CD4-positive, alpha-beta memory T cell (primary cell): ENCODE measurements around the gene GOLGA6D. TPM values are rescaled to one million over a fixed set of nuclear protein-coding genes. Genes with fewer than 3 reads are reported as not detected.
A peak's percentile ranks its signal among the peaks of the same experiment; 100 is the strongest.
"Not testable (repeated sequence)": the region's sequence is repeated elsewhere in the genome, so short reads cannot be mapped to it uniquely, and the experiment has no call there.

ENCODE experiments used
- CTCF ChIA-PET: fragments of 350-600 bp; sonication (Branson Sonifier 250); formaldehyde crosslinking; loops from one replicate; lab custom pipeline; 2021; ENCODE audit warnings: inconsistent platforms; ENCODE audit not compliant: partially characterized antibody; lab: Charles Lee
- POLR2A ChIA-PET: fragments of 350-600 bp; sonication (Branson Sonifier 250); formaldehyde crosslinking; loops from one replicate; lab custom pipeline; 2021; ENCODE audit not compliant: partially characterized antibody; lab: Charles Lee
- DNase-seq, 5 donors: peaks; one replicate each; pipeline versions ENCODE4 v3.0.0 to v3.0.0-alpha.2; 2020 to 2022; ENCODE audit warnings: mixed read lengths in 1 of 5
- H3K27ac ChIP-seq: one replicate; pipeline ENCODE4 v1.7.0; 2013; ENCODE audit warnings: low read depth, low read length
- H3K27me3 ChIP-seq: 2 replicates; pipeline ENCODE4 v1.7.0; 2013; ENCODE audit warnings: mild to moderate bottlenecking, low read length, moderate library complexity; ENCODE audit not compliant: insufficient read depth
- H3K36me3 ChIP-seq: 2 replicates; pipeline ENCODE4 v1.7.0; 2013; ENCODE audit warnings: mild to moderate bottlenecking, low read length, moderate library complexity; ENCODE audit not compliant: insufficient read depth
- H3K4me1 ChIP-seq: 2 replicates; pipeline ENCODE4 v1.7.0; 2013; ENCODE audit warnings: mild to moderate bottlenecking, low read length, moderate library complexity; ENCODE audit not compliant: insufficient read depth
- H3K4me3 ChIP-seq, 2 donors: one replicate each; pipeline ENCODE4 v1.7.0; 2013; ENCODE audit warnings: low read length in 2 of 2, mild to moderate bottlenecking in 1 of 2
- H3K9me3 ChIP-seq, 2 donors: one replicate each; pipeline ENCODE4 v1.7.0; 2013; ENCODE audit warnings: low read length in 2 of 2, control low read depth in 1 of 2; ENCODE audit not compliant: control insufficient read depth in 1 of 2
- H3K27ac Mint-ChIP-seq, 7 donors: one replicate each; pipeline ENCODE4 v1.8.0; 2020 to 2021; ENCODE audit warnings: mixed read lengths in 7 of 7, mild to moderate bottlenecking in 6 of 7, inconsistent platforms in 3 of 7, moderate library complexity in 3 of 7
- H3K27me3 Mint-ChIP-seq, 2 donors: one replicate each; pipeline ENCODE4 v1.8.0; 2020 to 2021; ENCODE audit warnings: mixed read lengths in 2 of 2
- H3K36me3 Mint-ChIP-seq, 2 donors: one replicate each; pipeline ENCODE4 v1.8.0; 2020 to 2021; ENCODE audit warnings: mixed read lengths in 2 of 2, inconsistent platforms in 1 of 2, mild to moderate bottlenecking in 1 of 2
- H3K4me1 Mint-ChIP-seq, 4 donors: one replicate each; pipeline ENCODE4 v1.8.0; 2020 to 2021; ENCODE audit warnings: mixed read lengths in 4 of 4, mild to moderate bottlenecking in 1 of 4
- H3K4me3 Mint-ChIP-seq, 8 donors: one replicate each; pipeline ENCODE4 v1.8.0; 2020 to 2021; ENCODE audit warnings: mixed read lengths in 8 of 8, mild to moderate bottlenecking in 7 of 8, moderate library complexity in 6 of 8, inconsistent platforms in 3 of 8
- H3K9me3 Mint-ChIP-seq, 8 donors: one replicate each; pipeline ENCODE4 v1.8.0; 2020 to 2021; ENCODE audit warnings: mixed read lengths in 8 of 8, mild to moderate bottlenecking in 5 of 8, inconsistent platforms in 3 of 8, moderate library complexity in 1 of 8
- intact Hi-C: fragments of 100-400 bp; cut with micrococcal nuclease; formaldehyde crosslinking; loops from one replicate; pipeline ENCODE4 v1.15.1; 2023
- polyA plus RNA-seq, 2 donors: library from polyadenylated mRNA; unstranded; fragments of 300-500 nt; fragmentation: Illumina TruSeq; gene quantifications; one replicate each; pipeline ENCODE4 v1.2.3, GENCODE V29; 2021
- total RNA-seq, 2 experiments: library from RNA; stranded (reverse); gene quantifications; one replicate each; pipeline ENCODE4 v1.2.3, GENCODE V29; 2021

The GOLGA6D gene
- total and polyA plus RNA-seq, 4 experiments from 2014 or later, result not detected

- CTCF ChIA-PET, result no interaction called here
- no peaks in the 10 kb centered on the region for H3K27me3 Mint-ChIP-seq
These were observed 43.3 kb downstream of the GOLGA6D start for GRCh38 chr15:75325922-75326321.

GRCh38 chr15:75327005-75327404 lies 44.4 kb downstream of the GOLGA6D start:
- Mint-ChIP-seq H3K36me3 (no peaks in the 10 kb centered on the region), H3K27ac (no peak overlapping the region), H3K27me3 (no peaks in the 10 kb centered on the region), H3K4me3 (no peak overlapping the region), H3K9me3 (no peaks in the 10 kb centered on the region), H3K4me1 (no peaks in the 10 kb centered on the region)
- H3K4me3 ChIP-seq, result no peak overlapping the region
- no peaks in the 10 kb centered on the region for H3K36me3 ChIP-seq
- intact Hi-C loops, result no loop called here
- H3K4me1 ChIP-seq, result no peaks in the 10 kb centered on the region
- ChIA-PET POLR2A (no interaction called here), CTCF (no interaction called here)
- no peak overlapping the region for H3K27ac ChIP-seq
- H3K9me3 ChIP-seq, result no peaks in the 10 kb centered on the region
- H3K27me3 ChIP-seq, result no peaks in the 10 kb centered on the region
- no peak for DNase-seq

More at GRCh38 chr15:75325922-75326321, 43.3 kb downstream of the GOLGA6D start:
- DNase-seq, result no peak
- H3K36me3 Mint-ChIP-seq, result no peaks in the 10 kb centered on the region
- no peaks in the 10 kb centered on the region for H3K9me3 Mint-ChIP-seq
- H3K4me1 ChIP-seq, result no peaks in the 10 kb centered on the region
- intact Hi-C loops, result no loop called here
- no peaks in the 10 kb centered on the region for H3K27me3 ChIP-seq
- no peak overlapping the region for H3K4me3 ChIP-seq
- no peaks in the 10 kb centered on the region for H3K4me1 Mint-ChIP-seq
- H3K4me3 Mint-ChIP-seq, result no peak overlapping the region
- POLR2A ChIA-PET, result no interaction called here
- H3K9me3 ChIP-seq, result no peaks in the 10 kb centered on the region
- H3K36me3 ChIP-seq, result no peaks in the 10 kb centered on the region
- H3K27ac ChIP-seq, result no peak overlapping the region
- H3K27ac Mint-ChIP-seq, result no peak overlapping the region

GRCh38 chr15:75327491-75327890 lies 44.9 kb downstream of the GOLGA6D start:
- Histone ChIP-seq H3K9me3 (no peaks in the 10 kb centered on the region), H3K27ac (no peak overlapping the region), H3K4me1 (no peaks in the 10 kb centered on the region), H3K27me3 (no peaks in the 10 kb centered on the region), H3K4me3 (no peak overlapping the region), H3K36me3 (no peaks in the 10 kb centered on the region)
- no peaks in the 10 kb centered on the region for H3K9me3 Mint-ChIP-seq
- ChIA-PET POLR2A (no interaction called here), CTCF (no interaction called here)
- intact Hi-C loops, result no loop called here
- no peaks in the 10 kb centered on the region for H3K27me3 Mint-ChIP-seq
- no peak overlapping the region for H3K27ac Mint-ChIP-seq
- no peak overlapping the region for H3K4me3 Mint-ChIP-seq
- DNase-seq, result no peak
- no peaks in the 10 kb centered on the region for H3K4me1 Mint-ChIP-seq
- no peaks in the 10 kb centered on the region for H3K36me3 Mint-ChIP-seq

GRCh38 chr15:75328493-75329314 lies 46.1 kb downstream of the GOLGA6D start:
- Histone ChIP-seq H3K4me3 (no peak overlapping the region), H3K4me1 (no peaks in the 10 kb centered on the region), H3K9me3 (no peaks in the 10 kb centered on the region), H3K36me3 (no peaks in the 10 kb centered on the region), H3K27ac (no peak overlapping the region), H3K27me3 (no peaks in the 10 kb centered on the region)
- no peaks in the 10 kb centered on the region for H3K36me3 Mint-ChIP-seq
- H3K9me3 Mint-ChIP-seq, result no peaks in the 10 kb centered on the region
- intact Hi-C loops, result no loop called here
- no peak overlapping the region for H3K4me3 Mint-ChIP-seq
- H3K27ac Mint-ChIP-seq, result no peak overlapping the region
- CTCF ChIA-PET, result no interaction called here
- H3K27me3 Mint-ChIP-seq, result no peaks in the 10 kb centered on the region
- no peaks in the 10 kb centered on the region for H3K4me1 Mint-ChIP-seq
- no peak for DNase-seq
- POLR2A ChIA-PET, result no interaction called here

- no peaks in the 10 kb centered on the region for H3K9me3 Mint-ChIP-seq
- Histone ChIP-seq H3K9me3 (no peaks in the 10 kb centered on the region), H3K36me3 (no peaks in the 10 kb centered on the region), H3K4me3 (no peak overlapping the region), H3K4me1 (no peaks in the 10 kb centered on the region), H3K27me3 (no peaks in the 10 kb centered on the region), H3K27ac (no peak overlapping the region)
- H3K4me3 Mint-ChIP-seq, result no peak overlapping the region
- no peak overlapping the region for H3K27ac Mint-ChIP-seq
- H3K4me1 Mint-ChIP-seq, result no peaks in the 10 kb centered on the region
- CTCF ChIA-PET, result no interaction called here
- H3K36me3 Mint-ChIP-seq, result no peaks in the 10 kb centered on the region
- H3K27me3 Mint-ChIP-seq, result no peaks in the 10 kb centered on the region
- DNase-seq, result no peak
- intact Hi-C loops, result no loop called here
- POLR2A ChIA-PET, result no interaction called here
These were observed 46.9 kb downstream of the GOLGA6D start for GRCh38 chr15:75329571-75329970.

GRCh38 chr15:75332093-75332492 lies 49.5 kb downstream of the GOLGA6D start:
- CTCF ChIA-PET, H3K27ac ChIP-seq, H3K27me3 Mint-ChIP-seq, H3K4me3 Mint-ChIP-seq, H3K9me3 ChIP-seq, H3K27ac Mint-ChIP-seq, POLR2A ChIA-PET, DNase-seq, H3K9me3 Mint-ChIP-seq, H3K36me3 Mint-ChIP-seq, H3K36me3 ChIP-seq, intact Hi-C loops, H3K27me3 ChIP-seq, H3K4me3 ChIP-seq: not testable (repeated sequence)
- H3K4me1 ChIP-seq, result peaks cover 15% of the 10 kb centered on the region
- peaks cover 9 to 21% (median 16%) of the 10 kb centered on the region in 4 donors for H3K4me1 Mint-ChIP-seq

GRCh38 chr15:75333654-75334419 lies 51.2 kb downstream of the GOLGA6D start:
- H3K36me3 Mint-ChIP-seq, H3K27ac Mint-ChIP-seq, H3K27me3 ChIP-seq, H3K9me3 Mint-ChIP-seq, H3K4me3 ChIP-seq, H3K9me3 ChIP-seq, intact Hi-C loops, H3K27me3 Mint-ChIP-seq, H3K36me3 ChIP-seq, H3K27ac ChIP-seq, DNase-seq: not testable (repeated sequence)
- Mint-ChIP-seq H3K4me1 (peaks cover 9 to 26% (median 18%) of the 10 kb centered on the region in 4 donors), H3K4me3 (peak overlapping the region in 1 of 8 donors; percentile 17)
- POLR2A ChIA-PET, result interaction anchor here (1.4 to 3.4 kb wide), 2 partner anchors 17 to 34 kb away, joined by 4 to 21 read pairs; partner anchors contain the start of gene MAN2C1
- peaks cover 15% of the 10 kb centered on the region for H3K4me1 ChIP-seq
- CTCF ChIA-PET, result interaction anchor here (2.4 kb wide), 1 partner anchor 34 kb away, joined by 12 read pairs; the partner anchor contains the start of gene MAN2C1
